OCI-LY1 (cell line): Measurements from ENCODE around the gene CDK9.

Experiments
- H2AFZ ChIP-seq: fragments of 200-600 bp; sonication (generic), shearing (Covaris generic); 2 replicates; pipeline ENCODE4 v1.6.0; 2014; ENCODE audit warnings: antibody characterized with exemption, mild to moderate bottlenecking, low read length
- H3F3A ChIP-seq: fragments of 200-600 bp; sonication (generic), shearing (Covaris generic); 2 replicates; pipeline ENCODE4 v1.6.0; 2014; ENCODE audit warnings: mild to moderate bottlenecking, antibody characterized with exemption, low read length, moderate library complexity; ENCODE audit not compliant: insufficient read depth
- H3K27ac ChIP-seq: fragments of 200-600 bp; sonication (generic); 2 replicates; pipeline ENCODE4 v1.5.1; 2014; ENCODE audit warnings: low read length, mixed run types, mild to moderate bottlenecking, low read depth; ENCODE audit not compliant: poor library complexity, severe bottlenecking
- H3K27me3 ChIP-seq: fragments of 200-600 bp; sonication (generic); 2 replicates; pipeline ENCODE4 v1.6.0; 2014; ENCODE audit warnings: antibody characterized with exemption, mild to moderate bottlenecking, low read length, moderate library complexity; ENCODE audit not compliant: insufficient read depth
- H3K36me3 ChIP-seq: fragments of 200-600 bp; sonication (generic); 2 replicates; pipeline ENCODE4 v1.6.1; 2014; ENCODE audit warnings: mild to moderate bottlenecking, antibody characterized with exemption, low read length, moderate library complexity, mixed read lengths; ENCODE audit not compliant: insufficient read depth
- H3K4me1 ChIP-seq: fragments of 200-600 bp; sonication (generic); 2 replicates; pipeline ENCODE4 v1.5.1; 2014; ENCODE audit warnings: mild to moderate bottlenecking, low read length, moderate library complexity; ENCODE audit not compliant: insufficient read depth, severe bottlenecking
- H3K4me2 ChIP-seq: fragments of 200-600 bp; sonication (generic), shearing (Covaris generic); 2 replicates; pipeline ENCODE4 v1.6.1; 2014; ENCODE audit warnings: low read length
- H3K4me3 ChIP-seq: fragments of 200-600 bp; sonication (generic); 2 replicates; pipeline ENCODE4 v1.5.1; 2014; ENCODE audit warnings: low read length, low read depth, mild to moderate bottlenecking, mixed read lengths; ENCODE audit not compliant: poor library complexity, severe bottlenecking
- H3K79me2 ChIP-seq: fragments of 200-600 bp; shearing (Covaris generic); 2 replicates; pipeline ENCODE4 v1.6.1; 2016; ENCODE audit warnings: mixed run types, low read length, mixed read lengths; ENCODE audit not compliant: insufficient read depth
- H3K9ac ChIP-seq: fragments of 200-600 bp; sonication (generic), shearing (Covaris generic); 2 replicates; pipeline ENCODE4 v1.6.1; 2014; ENCODE audit warnings: mild to moderate bottlenecking, low read length, mixed read lengths
- H3K9me2 ChIP-seq: fragments of 200-600 bp; sonication (generic), shearing (Covaris generic); 2 replicates; pipeline ENCODE4 v1.6.1; 2014; ENCODE audit warnings: low read depth, mild to moderate bottlenecking, low read length, mixed read lengths
- H3K9me3 ChIP-seq: fragments of 200-600 bp; shearing (Covaris generic); 2 replicates; pipeline ENCODE4 v1.6.1; 2014; ENCODE audit warnings: low read length, mixed read lengths
- H4K20me1 ChIP-seq: fragments of 200-600 bp; sonication (generic), shearing (Covaris generic); 2 replicates; pipeline ENCODE4 v1.6.0; 2016; ENCODE audit warnings: mild to moderate bottlenecking, low read length; ENCODE audit not compliant: insufficient read depth
- CTCF ChIP-seq: fragments of 200-600 bp; sonication (generic), shearing (Covaris generic); IDR thresholded peaks from 2 replicates; pipeline ENCODE4 v1.5.1; 2017; ENCODE audit warnings: mild to moderate bottlenecking, antibody characterized with exemption, low read length, moderate library complexity, mixed read lengths
- EZH2 ChIP-seq: fragments of 200-600 bp; sonication (generic), shearing (Covaris generic); IDR thresholded peaks from 2 replicates; pipeline ENCODE4 v1.8.0; 2017; ENCODE audit warnings: borderline replicate concordance, mixed run types, mild to moderate bottlenecking, antibody characterized with exemption, low read length, moderate library complexity, mixed read lengths

Gene CDK9

GRCh38 chr9:127794001-127794791 is 8.4 kb downstream of the CDK9 start:
- Histone ChIP-seq H3K79me2 (no peaks in the 10 kb centered on the region), H3K4me1 (peaks cover 32% of the 10 kb centered on the region), H3K36me3 (peaks cover 40% of the 10 kb centered on the region), H3K9me2 (no peaks in the 10 kb centered on the region), H3K27ac (peak overlapping the region; percentile 26), H3K9me3 (no peaks in the 10 kb centered on the region), H4K20me1 (no peaks in the 10 kb centered on the region), H3K4me2 (no peak overlapping the region), H2AFZ (no peak overlapping the region), H3K9ac (no peak overlapping the region), H3F3A (peaks cover 14% of the 10 kb centered on the region), H3K4me3 (no peak overlapping the region), H3K27me3 (no peaks in the 10 kb centered on the region)
- TF ChIP-seq EZH2 (no peak), CTCF (no peak)

- Histone ChIP-seq H3K36me3 (peaks cover 19% of the 10 kb centered on the region), H3K9ac (0 out of 2 replicates have a peak overlapping the region, but pooled peaks have one; percentile 1), H3K4me1 (peaks cover 32% of the 10 kb centered on the region), H3F3A (peaks cover 14% of the 10 kb centered on the region), H3K27ac (peak overlapping the region; percentile 86), H3K9me3 (no peaks in the 10 kb centered on the region), H3K4me3 (no peak overlapping the region), H3K27me3 (no peaks in the 10 kb centered on the region), H4K20me1 (no peaks in the 10 kb centered on the region), H3K4me2 (peak overlapping the region; percentile 28; the same call in 1 of the 2 replicates), H2AFZ (no peak overlapping the region), H3K9me2 (no peaks in the 10 kb centered on the region), H3K79me2 (no peaks in the 10 kb centered on the region)
- TF ChIP-seq EZH2: no peak
- TF ChIP-seq CTCF: no peak
Measured at GRCh38 chr9:127796225-127796813, 10.5 kb downstream of the CDK9 start.

- peak overlapping the region; percentile 28; the same call in 1 of the 2 replicates for H3K4me2 ChIP-seq
- no peak overlapping the region for H2AFZ ChIP-seq
- H3K9me3 ChIP-seq: no peaks in the 10 kb centered on the region
- peaks cover 34% of the 10 kb centered on the region for H3K4me1 ChIP-seq
- H3F3A ChIP-seq: peaks cover 14% of the 10 kb centered on the region
- no peaks in the 10 kb centered on the region for H3K27me3 ChIP-seq
- no peak overlapping the region for H3K4me3 ChIP-seq
- H3K9ac ChIP-seq: no peak overlapping the region
- peak overlapping the region; percentile 86 for H3K27ac ChIP-seq
- H3K9me2 ChIP-seq: no peaks in the 10 kb centered on the region
- TF ChIP-seq CTCF (no peak), EZH2 (no peak)
- H4K20me1 ChIP-seq: no peaks in the 10 kb centered on the region
- peaks cover 14% of the 10 kb centered on the region for H3K36me3 ChIP-seq
- no peaks in the 10 kb centered on the region for H3K79me2 ChIP-seq
Measured at GRCh38 chr9:127796852-127797370, 11.1 kb downstream of the CDK9 start.
